Hepatocyte (in vitro differentiated cells): ENCODE results near the gene MSANTD3.

Experiments
- CTCF ChIP-seq: fragments of 200-600 bp; sonication (generic); IDR thresholded peaks from 2 replicates; pipeline ENCODE4 v1.5.1; 2016; ENCODE audit warnings: antibody characterized with exemption, mild to moderate bottlenecking; ENCODE audit not compliant: poor library complexity
- EZH2 ChIP-seq: fragments of 200-600 bp; sonication (generic); IDR thresholded peaks from 2 replicates; pipeline ENCODE4 v1.6.1; 2016; ENCODE audit warnings: antibody characterized with exemption, mild to moderate bottlenecking, borderline replicate concordance
- EZH2phosphoT487 ChIP-seq: fragments of 200-600 bp; sonication (generic); IDR thresholded peaks from one replicate; pipeline ENCODE4 v1.6.1; 2018; ENCODE audit warnings: antibody characterized with exemption, mild to moderate bottlenecking, low read depth, moderate library complexity; ENCODE audit not compliant: unreplicated experiment, severe bottlenecking

GRCh38 chr9:100426189-100426529 lies 784 bp upstream of the MSANTD3 start:
- no peak for TF ChIP-seq CTCF
- no peak for TF ChIP-seq EZH2phosphoT487
- TF ChIP-seq EZH2 = no peak
